Measurements from ENCODE around the gene MGAT4B. TPM values are rescaled to one million over a fixed set of nuclear protein-coding genes. Genes with fewer than 3 reads are reported as not detected.
A peak's percentile ranks its signal among the peaks of the same experiment; 100 is the strongest.

MGAT4B gene
- total RNA-seq, 1 experiment from 2014 or later: 151 TPM

DNA sequence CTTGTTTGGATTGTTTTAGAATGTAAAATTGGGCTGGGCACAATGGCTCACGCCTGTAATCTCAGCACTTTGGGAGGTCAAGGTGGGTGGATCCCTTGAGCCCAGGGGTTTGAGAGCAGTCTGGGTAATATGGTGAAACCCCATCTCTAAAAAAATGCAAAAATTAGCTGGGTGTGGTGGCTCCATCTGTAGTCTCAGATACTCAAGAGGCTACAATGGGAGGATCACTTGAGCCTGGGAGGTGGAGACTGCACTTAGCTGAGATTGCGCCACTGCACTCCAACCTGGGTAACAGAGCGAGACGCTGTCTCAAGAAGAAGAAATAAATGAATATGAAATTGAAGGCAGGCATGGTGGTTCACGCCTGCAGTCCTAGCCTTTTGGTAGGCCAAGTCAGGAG lies 52.7 kb downstream of the MGAT4B start:
- DNase-seq (ENCODE audit: low spot score) (peak; percentile 0), ATAC-seq (no peak)
- CTCF ChIA-PET: interaction anchor here (0.5 to 2.3 kb wide), 3 partner anchors 9 to 86 kb away, joined by 3 to 23 read pairs (median 8); no protein-coding TSS in a partner anchor
- peaks cover 28% of the 10 kb centered on the region for H3K4me1 Mint-ChIP-seq
- TF ChIP-seq ZNF219 (CRISPR knock-in tag; IDR thresholded peaks at IDR 0.05; ENCODE audit: borderline replicate concordance) (no peak), ATF3 (CRISPR knock-in tag; conservative IDR thresholded peaks at IDR 0.05) (no peak)
- H3K9me3 Mint-ChIP-seq: no peaks in the 10 kb centered on the region
- peaks cover 9% of the 10 kb centered on the region; the same call in 1 of the 2 replicates for H3K36me3 Mint-ChIP-seq
- POLR2A ChIA-PET: interaction anchor here (1.0 kb wide), 1 partner anchor 21 kb away, joined by 4 read pairs; the partner anchor contains the start of gene MAML1
- peak overlapping the region; percentile 75 for H3K27ac Mint-ChIP-seq
- H3K27me3 Mint-ChIP-seq (ENCODE audit: low read depth): no peaks in the 10 kb centered on the region
- H3K4me3 Mint-ChIP-seq: no peak overlapping the region

DNA sequence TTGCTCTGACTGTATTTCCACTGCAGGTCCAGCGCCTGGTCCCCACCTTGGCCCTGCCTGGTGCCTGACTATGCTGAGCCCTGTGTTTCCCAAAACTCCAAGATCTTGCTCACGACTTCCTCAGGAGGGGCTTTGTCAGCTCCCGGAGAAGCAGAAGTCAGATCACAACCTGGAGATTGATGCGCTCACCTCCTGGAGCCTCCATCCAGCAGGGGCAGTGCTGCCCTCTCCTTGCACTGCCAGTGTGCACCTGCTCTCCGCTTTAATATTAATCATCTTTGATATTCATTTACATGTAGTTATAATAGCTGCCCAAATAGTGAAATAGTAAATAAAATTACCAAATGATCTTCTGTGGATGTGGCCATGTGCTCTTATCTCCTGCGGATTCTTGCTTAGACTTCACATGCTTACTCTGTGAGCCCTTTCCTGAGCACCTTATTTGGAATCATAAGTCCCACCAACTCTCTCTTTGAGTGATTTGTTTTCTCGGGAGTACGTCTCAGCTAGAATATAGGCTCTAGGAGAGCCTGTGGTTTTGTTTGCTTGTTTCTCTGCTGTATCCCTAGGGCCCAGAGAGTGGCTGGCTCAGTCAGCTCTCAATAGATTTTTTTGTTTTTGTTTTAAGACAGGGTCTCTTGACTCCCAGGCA lies 56.7 kb downstream of the MGAT4B start:
- ChIA-PET CTCF (interaction anchor here (0.6 to 1.9 kb wide), 5 partner anchors 10 to 46 kb away, joined by 3 to 9 read pairs (median 6); no protein-coding TSS in a partner anchor), POLR2A (no interaction called here)
- Mint-ChIP-seq H3K4me1 (peaks cover 18% of the 10 kb centered on the region), H3K27me3 (ENCODE audit: low read depth) (no peaks in the 10 kb centered on the region), H3K36me3 (peaks cover 17% of the 10 kb centered on the region), H3K9me3 (peaks cover 6% of the 10 kb centered on the region), H3K27ac (peak overlapping the region; percentile 58), H3K4me3 (no peak overlapping the region)
- peak; percentile 53 for ATAC-seq
- no peak for TF ChIP-seq ARID4B (CRISPR knock-in tag; IDR thresholded peaks at IDR 0.05; ENCODE audit: borderline replicate concordance)
- TF ChIP-seq, protein P1, sequence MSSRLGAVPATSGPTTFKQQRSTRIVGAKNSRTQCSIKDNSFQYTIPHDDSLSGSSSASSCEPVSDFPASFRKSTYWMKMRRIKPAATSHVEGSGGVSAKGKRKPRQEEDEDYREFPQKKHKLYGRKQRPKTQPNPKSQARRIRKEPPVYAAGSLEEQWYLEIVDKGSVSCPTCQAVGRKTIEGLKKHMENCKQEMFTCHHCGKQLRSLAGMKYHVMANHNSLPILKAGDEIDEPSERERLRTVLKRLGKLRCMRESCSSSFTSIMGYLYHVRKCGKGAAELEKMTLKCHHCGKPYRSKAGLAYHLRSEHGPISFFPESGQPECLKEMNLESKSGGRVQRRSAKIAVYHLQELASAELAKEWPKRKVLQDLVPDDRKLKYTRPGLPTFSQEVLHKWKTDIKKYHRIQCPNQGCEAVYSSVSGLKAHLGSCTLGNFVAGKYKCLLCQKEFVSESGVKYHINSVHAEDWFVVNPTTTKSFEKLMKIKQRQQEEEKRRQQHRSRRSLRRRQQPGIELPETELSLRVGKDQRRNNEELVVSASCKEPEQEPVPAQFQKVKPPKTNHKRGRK (CRISPR knock-in tag; IDR thresholded peaks at IDR 0.05; ENCODE audit: borderline replicate concordance): no peak
- TF ChIP-seq ATF3 (CRISPR knock-in tag; conservative IDR thresholded peaks at IDR 0.05): no peak
- no peak for TF ChIP-seq ATF1 (CRISPR knock-in tag; IDR thresholded peaks at IDR 0.05)
- no peak for TF ChIP-seq JUN (CRISPR knock-in tag; IDR thresholded peaks at IDR 0.05)
- no peak for TF ChIP-seq ZNF317 (CRISPR knock-in tag; IDR thresholded peaks at IDR 0.05; ENCODE audit: borderline replicate concordance, low read depth)
- no peak for TF ChIP-seq ZBTB21 (CRISPR knock-in tag; IDR thresholded peaks at IDR 0.05; ENCODE audit: borderline replicate concordance)
- TF ChIP-seq FOXJ3 (CRISPR knock-in tag; IDR thresholded peaks at IDR 0.05; ENCODE audit: borderline replicate concordance): no peak
- TF ChIP-seq NFATC4 (CRISPR knock-in tag; IDR thresholded peaks at IDR 0.05): no peak
- no peak for TF ChIP-seq ZNF425 (CRISPR knock-in tag; conservative IDR thresholded peaks at IDR 0.05)
- no peak for TF ChIP-seq SOX15 (CRISPR knock-in tag; IDR thresholded peaks at IDR 0.05)
- no peak for TF ChIP-seq PRRX2 (CRISPR knock-in tag; IDR thresholded peaks at IDR 0.05)
- TF ChIP-seq ZNF281 (CRISPR knock-in tag; IDR thresholded peaks at IDR 0.05): no peak
- no peak for TF ChIP-seq FOXK1 (CRISPR knock-in tag; IDR thresholded peaks at IDR 0.05)
- TF ChIP-seq ZNF396 (CRISPR knock-in tag; IDR thresholded peaks at IDR 0.05; ENCODE audit: borderline replicate concordance): no peak
- TF ChIP-seq FOXP4 (CRISPR knock-in tag; IDR thresholded peaks at IDR 0.05): no peak
- TF ChIP-seq GTF2I (CRISPR knock-in tag; conservative IDR thresholded peaks at IDR 0.05): no peak
- DNase-seq (ENCODE audit: low spot score): peak; percentile 16

All from WTC11 (cell line).